Subcutaneous abdominal adipose tissue (tissue), 5 donors: ENCODE data around the gene CFAP70.
"Not testable (repeated sequence)": the region's sequence is repeated elsewhere in the genome, so short reads cannot be mapped to it uniquely, and the experiment has no call there.

ENCODE experiments used
- H3K27ac ChIP-seq: one replicate; pipeline ENCODE4 v1.7.0; 2013; ENCODE audit warnings: low read depth, mild to moderate bottlenecking, inconsistent platforms, low read length, moderate library complexity
- H3K27me3 ChIP-seq, 5 donors: one replicate each; pipeline ENCODE4 v1.7.0; 2013; ENCODE audit warnings: low read length in 5 of 5, inconsistent platforms in 1 of 5; ENCODE audit not compliant: control insufficient read depth in 5 of 5, insufficient read depth in 4 of 5
- H3K36me3 ChIP-seq, 5 donors: one replicate each; pipeline ENCODE4 v1.7.0; 2013; ENCODE audit warnings: low read length in 5 of 5; ENCODE audit not compliant: control insufficient read depth in 5 of 5, insufficient read depth in 5 of 5
- H3K4me1 ChIP-seq, 5 donors: one replicate each; pipeline ENCODE4 v1.7.0; 2013; ENCODE audit warnings: low read length in 5 of 5, mild to moderate bottlenecking in 3 of 5, moderate library complexity in 1 of 5; ENCODE audit not compliant: control insufficient read depth in 5 of 5, insufficient read depth in 5 of 5
- H3K4me3 ChIP-seq, 5 donors: one replicate each; pipeline ENCODE4 v1.7.0; 2013; ENCODE audit warnings: low read length in 5 of 5, low read depth in 1 of 5
- H3K9ac ChIP-seq, 5 donors: one replicate each; pipeline ENCODE4 v1.7.0; 2013; ENCODE audit warnings: low read length in 5 of 5, mild to moderate bottlenecking in 4 of 5, moderate library complexity in 3 of 5
- H3K9me3 ChIP-seq, 5 donors: one replicate each; pipeline ENCODE4 v1.7.0; 2013; ENCODE audit warnings: low read length in 5 of 5; ENCODE audit not compliant: control insufficient read depth in 5 of 5
- donor health status: healthy.
- donor health status: healthy.
- donor health status: healthy.
- donor health status: healthy.
- donor health status: healthy.

Gene CFAP70

GRCh38 chr10:73357166-73357565 is 1.5 kb downstream of the CFAP70 start:
- H3K9me3 ChIP-seq, result peaks cover 0 to 2% (median 0%) of the 10 kb centered on the region in 5 donors
- H3K36me3 ChIP-seq, result no peaks in the 10 kb centered on the region
- H3K4me3 ChIP-seq, result peak overlapping the region in 1 of 5 donors; percentile 17
- no peaks in the 10 kb centered on the region for H3K27me3 ChIP-seq
- H3K9ac ChIP-seq, result peak overlapping the region in 4 of 5 donors; percentile 10 to 70 (median 53)
- peak overlapping the region; percentile 66 for H3K27ac ChIP-seq
- H3K4me1 ChIP-seq, result peaks cover 0 to 28% (median 23%) of the 10 kb centered on the region in 5 donors

- Histone ChIP-seq H3K4me1 (peaks cover 0 to 19% (median 8%) of the 10 kb centered on the region in 5 donors), H3K27me3 (no peaks in the 10 kb centered on the region), H3K9ac (no peak overlapping the region), H3K36me3 (peaks cover 0 to 7% (median 3%) of the 10 kb centered on the region in 5 donors), H3K4me3 (no peak overlapping the region), H3K9me3 (no peaks in the 10 kb centered on the region), H3K27ac (no peak overlapping the region)
These were observed 14.4 kb downstream of the CFAP70 start for GRCh38 chr10:73344269-73344668.

GRCh38 chr10:73340121-73340520 is 18.5 kb downstream of the CFAP70 start:
- Histone ChIP-seq H3K4me1 (peaks cover 0 to 28% (median 15%) of the 10 kb centered on the region in 5 donors), H3K27me3 (no peaks in the 10 kb centered on the region), H3K4me3 (peak overlapping the region in 1 of 5 donors; percentile 5), H3K9ac (no peak overlapping the region), H3K36me3 (no peaks in the 10 kb centered on the region), H3K27ac (peak overlapping the region; percentile 81), H3K9me3 (no peaks in the 10 kb centered on the region)

- Histone ChIP-seq H3K9me3 (no peaks in the 10 kb centered on the region), H3K27me3 (no peaks in the 10 kb centered on the region), H3K27ac (peak overlapping the region; percentile 81), H3K9ac (no peak overlapping the region), H3K4me3 (peak overlapping the region in 1 of 5 donors; percentile 5), H3K4me1 (peaks cover 0 to 28% (median 15%) of the 10 kb centered on the region in 5 donors), H3K36me3 (no peaks in the 10 kb centered on the region)
These were observed 19.2 kb downstream of the CFAP70 start for GRCh38 chr10:73339436-73339835.

- H3K27me3 ChIP-seq, result no peaks in the 10 kb centered on the region
- H3K27ac ChIP-seq, result peak overlapping the region; percentile 81
- H3K9ac ChIP-seq, result peak overlapping the region in 1 of 5 donors; percentile 25
- peaks cover 0 to 28% (median 15%) of the 10 kb centered on the region in 5 donors for H3K4me1 ChIP-seq
- no peaks in the 10 kb centered on the region for H3K9me3 ChIP-seq
- no peak overlapping the region for H3K4me3 ChIP-seq
- no peaks in the 10 kb centered on the region for H3K36me3 ChIP-seq
These were observed 19.8 kb downstream of the CFAP70 start for GRCh38 chr10:73338801-73339368.

GRCh38 chr10:73333202-73333601 is 25.5 kb downstream of the CFAP70 start:
- no peak overlapping the region for H3K9ac ChIP-seq
- no peaks in the 10 kb centered on the region for H3K36me3 ChIP-seq
- H3K4me3 ChIP-seq, result no peak overlapping the region
- no peak overlapping the region for H3K27ac ChIP-seq
- H3K9me3 ChIP-seq, result no peaks in the 10 kb centered on the region
- H3K27me3 ChIP-seq, result no peaks in the 10 kb centered on the region
- H3K4me1 ChIP-seq, result no peaks in the 10 kb centered on the region

GRCh38 chr10:73332379-73332778 is 26.3 kb downstream of the CFAP70 start:
- Histone ChIP-seq H3K27me3 (no peaks in the 10 kb centered on the region), H3K4me3 (no peak overlapping the region), H3K4me1 (no peaks in the 10 kb centered on the region), H3K27ac (no peak overlapping the region), H3K9ac (no peak overlapping the region), H3K9me3 (no peaks in the 10 kb centered on the region), H3K36me3 (no peaks in the 10 kb centered on the region)

- H3K27me3 ChIP-seq, H3K4me1 ChIP-seq, H3K9ac ChIP-seq, H3K9me3 ChIP-seq, H3K27ac ChIP-seq, H3K4me3 ChIP-seq, H3K36me3 ChIP-seq: not testable (repeated sequence)
These were observed 30.1 kb downstream of the CFAP70 start for GRCh38 chr10:73328523-73328922.

GRCh38 chr10:73325290-73325689 is 33.4 kb downstream of the CFAP70 start:
- not testable (repeated sequence) for H3K9ac ChIP-seq, H3K9me3 ChIP-seq, H3K27me3 ChIP-seq, H3K27ac ChIP-seq, H3K4me3 ChIP-seq, H3K36me3 ChIP-seq, H3K4me1 ChIP-seq

- not testable (repeated sequence) for H3K9ac ChIP-seq, H3K27ac ChIP-seq, H3K9me3 ChIP-seq, H3K27me3 ChIP-seq, H3K4me1 ChIP-seq, H3K36me3 ChIP-seq, H3K4me3 ChIP-seq
These were observed 35.1 kb downstream of the CFAP70 start for GRCh38 chr10:73323582-73323981.
